ENCODE results near the gene FOXN3.

DNA sequence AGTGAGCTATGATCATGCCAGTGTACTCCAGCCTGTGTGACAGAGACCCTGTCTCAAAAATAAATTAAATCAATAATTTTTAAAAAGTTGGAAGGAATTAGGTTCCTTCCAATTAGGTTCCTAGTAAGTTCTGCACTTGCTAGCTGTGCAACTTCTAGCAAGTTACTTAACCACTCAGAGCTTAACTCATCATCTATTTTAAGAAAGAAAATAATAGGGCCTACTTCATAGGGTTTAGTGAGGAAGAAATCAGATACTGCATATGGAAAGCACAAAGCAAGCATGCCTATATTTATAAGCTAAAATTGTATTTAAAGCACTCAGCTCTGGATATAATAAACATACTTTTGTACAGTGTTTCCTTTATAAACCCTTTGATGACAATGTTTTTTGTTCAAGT is 10.7 kb downstream of the FOXN3 start:
- no peak for TF ChIP-seq POLR2AphosphoS5 (IDR thresholded peaks at IDR 0.05; ENCODE audit: borderline replicate concordance, low read depth, low read length)
- no peak for TF ChIP-seq EZH2 (IDR thresholded peaks at IDR 0.05)
- TF ChIP-seq FOXP2 (optimal IDR thresholded peaks at IDR 0.05; ENCODE audit: control extremely low read depth, extremely low read length, insufficient read depth): no peak

Measured in SK-N-MC (cell line).